Right lobe of liver (tissue), 6 donors: Measurements from ENCODE around the gene ARHGAP15. TPM values are rescaled to one million over a fixed set of nuclear protein-coding genes. Genes with fewer than 3 reads are reported as not detected.

ENCODE experiments used
- ATAC-seq, 4 donors: fragments of 200-7000 bp; cut with Tn5 transposase; one replicate each; pipeline ENCODE4 v1.9.1; 2020; ENCODE audit warnings: mild to moderate bottlenecking in 4 of 4, moderate library complexity in 4 of 4
- DNase-seq, 3 donors: peaks; one replicate each; pipeline ENCODE4 v3.0.0-alpha.2; 2020
- H3K27ac ChIP-seq, 3 donors: fragments of 200-600 bp; one replicate each; pipeline ENCODE4 v1.8.0; 2022
- H3K27me3 ChIP-seq, 2 donors: fragments of 200-600 bp; one replicate each; pipeline ENCODE4 v1.8.0; 2022
- H3K36me3 ChIP-seq, 4 donors: fragments of 200-600 bp; sonication (generic) in 1 of 4; one replicate each; pipeline versions ENCODE4 v1.5.1 to v1.8.0; 2017 to 2022; ENCODE audit warnings: control low read depth in 1 of 4
- H3K4me1 ChIP-seq, 4 donors: fragments of 200-600 bp; sonication (generic) in 1 of 4; one replicate each; pipeline versions ENCODE4 v1.5.1 to v1.8.0; 2017 to 2022; ENCODE audit warnings: control low read depth in 1 of 4
- H3K4me3 ChIP-seq, 3 donors: fragments of 200-600 bp; one replicate each; pipeline ENCODE4 v1.8.0; 2022
- H3K9me3 ChIP-seq, 4 donors: fragments of 200-600 bp; sonication (generic) in 1 of 4; one replicate each; pipeline versions ENCODE4 v1.5.1 to v1.8.0; 2017 to 2022; ENCODE audit warnings: control low read depth in 1 of 4
- POLR2A ChIP-seq: fragments of 450-650 bp; IDR thresholded peaks from one replicate; pipeline ENCODE4 v1.6.1; 2017; ENCODE audit warnings: antibody characterized with exemption, mild to moderate bottlenecking
- WGBS: methylation state at CpG from one replicate; pipeline ENCODE4 v1.1.6; 2018; ENCODE audit warnings: low coverage, low lambda C conversion rate; ENCODE audit not compliant: insufficient coverage; ENCODE audit errors: missing lambda C conversion rate; 5-methylcytosine and 5-hydroxymethylcytosine counted together
- intact Hi-C, 2 donors: fragments of 100-400 bp; cut with DNase I; formaldehyde crosslinking; loops; one replicate each; pipeline versions ENCODE4 v1.11.2 to v1.14.1; 2022
- total RNA-seq, 6 experiments: library from RNA; depleted of rRNA in 2 of 6; stranded (reverse); fragments of >200 nt in 2 of 6; fragmentation: NEBNext Ultra II Directional in 3 of 6; extraction: Animal tissue kit (Norgen Biotek cat#: 25700) in 3 of 6; gene quantifications; one replicate each; pipeline versions ENCODE4 v1.1.0 to v1.2.4, GENCODE V29; 2016 to 2023
- TF ChIP-seq, protein P1 (sequence below), 4 donors: fragments of 200-600 bp in 3 of 4; fragments of 450-650 bp in 1 of 4; IDR thresholded peaks; one replicate each; pipeline versions ENCODE4 v1.5.1 to v1.8.0; 2016 to 2022; ENCODE audit warnings: antibody characterized with exemption in 4 of 4, mild to moderate bottlenecking in 2 of 4
- donor health status: DM: no; HTN: yes; CAD: no.
- donor health status: DM: no; HTN: no; CAD: no.
- donor health status: DM: no; HTN: no; CAD: no.
- donor health status: DM: no; HTN: yes; CAD: no.
- donor health status: DM: no; HTN: yes; CAD: no.

Gene ARHGAP15
- total RNA-seq, 6 experiments from 2014 or later, result 3.3 to 8.2 (median 6.6) TPM

DNA sequence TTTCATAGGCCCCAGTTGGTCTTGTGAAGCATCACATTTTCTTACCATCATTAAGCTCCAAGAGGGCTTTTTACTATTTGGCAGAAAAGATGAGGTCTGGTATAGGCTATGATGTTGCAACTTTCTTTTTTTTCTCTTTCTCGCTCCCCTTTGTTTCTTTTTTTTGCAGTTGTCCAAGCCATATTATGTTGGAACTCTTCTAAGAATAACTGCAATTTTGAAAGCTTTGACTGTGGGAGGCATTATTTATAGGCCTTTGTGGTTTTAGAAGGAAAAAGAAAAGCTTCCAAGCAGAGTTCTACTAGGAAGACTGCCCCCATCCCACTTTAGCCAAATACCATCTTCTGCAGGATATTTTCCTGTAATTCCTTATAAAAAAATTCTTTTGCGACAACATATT is 571.6 kb downstream of the ARHGAP15 start:
- Histone ChIP-seq H3K4me3 (no peak overlapping the region), H3K36me3 (no peaks in the 10 kb centered on the region), H3K27me3 (no peaks in the 10 kb centered on the region), H3K9me3 (no peaks in the 10 kb centered on the region), H3K4me1 (no peaks in the 10 kb centered on the region), H3K27ac (no peak overlapping the region)
- intact Hi-C loops, result no loop called here
- DNase-seq (no peak), ATAC-seq (no peak)
- WGBS, result 71% methylated on average over 2 of the region's 2 CpGs
- TF ChIP-seq, protein P1, sequence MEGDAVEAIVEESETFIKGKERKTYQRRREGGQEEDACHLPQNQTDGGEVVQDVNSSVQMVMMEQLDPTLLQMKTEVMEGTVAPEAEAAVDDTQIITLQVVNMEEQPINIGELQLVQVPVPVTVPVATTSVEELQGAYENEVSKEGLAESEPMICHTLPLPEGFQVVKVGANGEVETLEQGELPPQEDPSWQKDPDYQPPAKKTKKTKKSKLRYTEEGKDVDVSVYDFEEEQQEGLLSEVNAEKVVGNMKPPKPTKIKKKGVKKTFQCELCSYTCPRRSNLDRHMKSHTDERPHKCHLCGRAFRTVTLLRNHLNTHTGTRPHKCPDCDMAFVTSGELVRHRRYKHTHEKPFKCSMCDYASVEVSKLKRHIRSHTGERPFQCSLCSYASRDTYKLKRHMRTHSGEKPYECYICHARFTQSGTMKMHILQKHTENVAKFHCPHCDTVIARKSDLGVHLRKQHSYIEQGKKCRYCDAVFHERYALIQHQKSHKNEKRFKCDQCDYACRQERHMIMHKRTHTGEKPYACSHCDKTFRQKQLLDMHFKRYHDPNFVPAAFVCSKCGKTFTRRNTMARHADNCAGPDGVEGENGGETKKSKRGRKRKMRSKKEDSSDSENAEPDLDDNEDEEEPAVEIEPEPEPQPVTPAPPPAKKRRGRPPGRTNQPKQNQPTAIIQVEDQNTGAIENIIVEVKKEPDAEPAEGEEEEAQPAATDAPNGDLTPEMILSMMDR (IDR thresholded peaks at IDR 0.05), result no peak
- no peak for TF ChIP-seq POLR2A

DNA sequence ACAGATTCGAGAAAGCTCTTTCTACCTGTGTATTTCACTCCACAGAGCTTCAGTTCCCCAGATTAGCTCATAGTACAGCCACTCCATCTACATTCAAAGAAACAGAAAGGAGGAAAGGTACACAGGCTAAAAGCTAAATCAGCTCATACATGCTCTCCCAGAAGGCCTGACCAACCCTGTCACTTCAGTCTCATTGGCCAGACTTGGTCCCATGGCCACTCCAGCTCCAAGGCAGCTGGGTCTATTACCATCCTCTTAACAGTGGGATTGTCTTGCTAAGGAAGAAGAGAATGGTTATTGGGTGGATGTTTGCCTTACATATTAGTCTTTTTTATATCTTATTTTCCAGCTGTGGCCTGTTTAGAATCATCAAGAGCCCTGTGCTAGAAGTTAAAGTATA is 572.6 kb downstream of the ARHGAP15 start:
- H3K36me3 ChIP-seq, result no peaks in the 10 kb centered on the region
- H3K9me3 ChIP-seq, result no peaks in the 10 kb centered on the region
- WGBS, result 56% methylated on average over 1 of the region's 1 CpG
- H3K27me3 ChIP-seq, result no peaks in the 10 kb centered on the region
- DNase-seq, result no peak
- TF ChIP-seq, protein P1 (IDR thresholded peaks at IDR 0.05), result no peak
- TF ChIP-seq POLR2A, result no peak
- H3K4me3 ChIP-seq, result no peak overlapping the region
- no peak overlapping the region for H3K27ac ChIP-seq
- H3K4me1 ChIP-seq, result no peaks in the 10 kb centered on the region
- intact Hi-C loops, result no loop called here
- no peak for ATAC-seq

DNA sequence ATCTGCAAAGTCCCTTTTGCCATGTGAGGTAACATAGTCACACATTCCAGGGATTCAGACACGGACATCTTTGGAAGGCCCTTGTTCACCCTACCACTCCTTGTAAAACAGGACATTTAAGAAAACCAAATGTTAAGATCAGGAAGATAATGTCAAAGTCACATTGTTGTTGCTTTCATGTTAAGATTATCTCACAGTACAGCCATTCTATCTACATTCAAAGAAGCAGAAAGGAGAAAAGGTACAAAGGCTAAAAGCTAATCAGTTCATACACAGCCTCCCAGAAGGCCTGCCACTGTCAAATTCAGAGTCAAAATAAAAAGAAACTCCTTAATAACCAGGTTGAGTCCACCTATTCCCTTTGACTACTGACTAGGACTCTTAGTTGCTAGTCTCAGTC is 573.7 kb downstream of the ARHGAP15 start:
- intact Hi-C loops, result no loop called here

DNA sequence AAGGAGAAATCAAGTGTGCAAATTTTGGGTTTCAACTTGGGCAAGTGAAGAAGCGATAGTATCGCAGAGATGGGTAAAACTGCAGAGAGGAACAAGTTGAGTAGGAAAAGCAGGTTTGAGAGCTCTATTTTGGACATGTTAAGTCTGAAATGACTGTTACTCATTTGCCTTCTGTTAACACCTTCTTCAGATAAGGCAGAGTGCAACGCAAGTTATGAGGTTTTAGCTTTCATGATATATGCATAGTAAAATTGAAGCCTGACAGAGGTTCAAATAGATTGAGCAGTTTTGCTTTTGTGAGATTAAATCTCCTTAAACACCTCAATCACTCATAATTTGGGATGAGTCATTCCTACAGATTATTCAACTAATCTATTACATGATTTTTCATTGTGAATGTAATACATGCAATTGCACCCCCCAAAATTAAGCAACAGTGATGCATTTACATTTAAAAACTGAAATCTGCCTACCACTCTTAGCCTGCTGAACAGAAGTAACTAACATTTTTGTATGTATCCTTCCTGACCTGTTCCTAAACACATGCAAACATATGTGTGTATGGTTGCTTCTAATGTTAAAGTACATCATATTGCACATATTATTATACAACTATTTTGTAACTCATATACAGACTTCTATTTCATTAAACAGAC is 575.4 kb downstream of the ARHGAP15 start:
- Histone ChIP-seq H3K27me3 (no peaks in the 10 kb centered on the region), H3K4me3 (no peak overlapping the region), H3K9me3 (no peaks in the 10 kb centered on the region), H3K36me3 (no peaks in the 10 kb centered on the region), H3K4me1 (no peaks in the 10 kb centered on the region), H3K27ac (no peak overlapping the region)
- DNase-seq (no peak), ATAC-seq (no peak)
- TF ChIP-seq, protein P1 (IDR thresholded peaks at IDR 0.05), result no peak
- no peak for TF ChIP-seq POLR2A
- WGBS, result 86% methylated on average over 3 of the region's 3 CpGs
- intact Hi-C loops, result no loop called here

More for the DNA sequence above, 573.7 kb downstream of the ARHGAP15 start:
- DNase-seq (no peak), ATAC-seq (no peak)
- Histone ChIP-seq H3K4me1 (no peaks in the 10 kb centered on the region), H3K27ac (no peak overlapping the region), H3K36me3 (no peaks in the 10 kb centered on the region), H3K9me3 (no peaks in the 10 kb centered on the region), H3K4me3 (no peak overlapping the region), H3K27me3 (no peaks in the 10 kb centered on the region)
- no peak for TF ChIP-seq POLR2A
- TF ChIP-seq, protein P1 (IDR thresholded peaks at IDR 0.05), result no peak
- WGBS, result 57% methylated on average over 1 of the region's 1 CpG
